ENCODE results near the gene MCC.

- TF ChIP-seq CTCF (IDR thresholded peaks at IDR 0.05) (no peak), POLR2A (IDR thresholded peaks at IDR 0.05) (no peak)
Measured at GRCh38 chr5:113344973-113345940, 143.0 kb downstream of the MCC start.
